Measurements from ENCODE around the gene ASAP3. TPM values are rescaled to one million over a fixed set of nuclear protein-coding genes. Genes with fewer than 3 reads are reported as not detected.

ASAP3 gene
- total and polyA plus RNA-seq, 2 donors (not counting 3 experiments of a cell fraction or from before 2014, with no cell fraction given) = 12.5 to 14.2 TPM

DNA sequence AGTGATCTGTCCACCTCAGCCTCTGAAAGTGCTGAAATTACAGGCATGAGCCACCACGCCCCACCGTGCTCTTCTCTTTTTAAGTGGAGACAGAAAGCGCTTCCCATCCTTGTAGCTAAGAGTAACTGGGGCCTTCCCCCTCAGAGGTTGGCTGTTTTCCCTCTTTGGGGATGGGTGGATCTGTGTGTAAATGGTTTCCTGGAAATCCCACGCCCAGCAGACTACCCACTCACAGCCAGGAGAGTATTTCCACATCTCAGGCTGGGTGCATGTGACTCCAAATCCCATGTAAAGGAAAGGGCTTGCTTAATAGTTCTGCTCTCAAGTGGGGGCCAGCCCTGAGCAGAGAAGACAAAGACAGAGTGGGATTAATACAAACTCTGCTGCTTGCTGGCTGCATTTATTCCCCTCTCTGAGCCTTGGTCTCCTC lies 39.9 kb downstream of the ASAP3 start:
- no peak overlapping the region for H3K9ac ChIP-seq (replicated peaks; ENCODE audit: extremely low read depth, insufficient read depth, low read length)

DNA sequence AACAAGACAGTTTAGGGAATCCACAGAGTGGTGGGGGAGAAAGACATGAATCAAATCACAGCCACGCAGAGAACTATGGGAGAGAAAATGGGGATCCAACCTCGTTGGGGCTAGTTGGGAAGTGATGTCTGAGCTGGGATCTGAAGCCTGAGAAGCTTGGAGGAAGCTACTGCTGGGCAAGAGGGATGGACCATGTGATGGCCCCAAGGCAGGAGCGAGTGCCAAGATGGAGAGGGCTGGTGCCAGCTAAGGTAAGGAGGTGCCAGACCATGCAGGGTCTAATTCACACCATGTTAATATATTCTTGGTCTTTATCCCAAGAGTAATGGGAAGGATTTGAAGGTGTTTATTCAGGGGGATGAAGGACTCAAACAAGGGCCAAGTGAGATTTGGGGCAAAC lies 41.2 kb downstream of the ASAP3 start:
- no peaks in the 10 kb centered on the region for H3K79me2 ChIP-seq (ENCODE audit: control insufficient read depth, insufficient read depth, low read length)
- DNase-seq (ENCODE audit: low read depth, low spot score) = no peak
- no peak overlapping the region for H2AFZ ChIP-seq (ENCODE audit: low read depth, low read length)
- H3K27me3 ChIP-seq (ENCODE audit: control insufficient read depth in 2 of 2, insufficient read depth in 2 of 2, low read length in 2 of 2) = no peaks in the 10 kb centered on the region
- BruUV-seq (replicated peaks) = no TSS peak
- no peaks in the 10 kb centered on the region for H3K4me1 ChIP-seq (ENCODE audit: control insufficient read depth, extremely low read depth, insufficient read depth, low read length)
- no peak overlapping the region for H3K9ac ChIP-seq (replicated peaks; ENCODE audit: extremely low read depth, insufficient read depth, low read length)
- no peak overlapping the region for H3K27ac ChIP-seq (ENCODE audit: insufficient read depth, low read depth, low read length)
- H3K36me3 ChIP-seq (ENCODE audit: control insufficient read depth in 2 of 2, extremely low read depth in 1 of 2, insufficient read depth in 2 of 2, low read length in 2 of 2) = no peaks in the 10 kb centered on the region
- no peaks in the 10 kb centered on the region for H4K20me1 ChIP-seq (replicated peaks; ENCODE audit: control insufficient read depth, extremely low read depth, insufficient read depth, low read length)
- TF ChIP-seq, protein P1, sequence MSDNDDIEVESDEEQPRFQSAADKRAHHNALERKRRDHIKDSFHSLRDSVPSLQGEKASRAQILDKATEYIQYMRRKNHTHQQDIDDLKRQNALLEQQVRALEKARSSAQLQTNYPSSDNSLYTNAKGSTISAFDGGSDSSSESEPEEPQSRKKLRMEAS (IDR thresholded peaks at IDR 0.05; ENCODE audit: insufficient read depth, insufficient read length) = no peak
- TF ChIP-seq FOS (IDR thresholded peaks at IDR 0.05; ENCODE audit: borderline replicate concordance, insufficient read depth, low read length) = no peak
- no peak for TF ChIP-seq GATA2 (IDR thresholded peaks at IDR 0.05; ENCODE audit: insufficient read depth, insufficient read length, low read depth, low read length)
- no peak for TF ChIP-seq POLR2AphosphoS5 (IDR thresholded peaks at IDR 0.05; ENCODE audit: insufficient read depth, low read depth, low read length)
- no peak for TF ChIP-seq JUN (IDR thresholded peaks at IDR 0.05; ENCODE audit: borderline replicate concordance, insufficient read depth, insufficient read length, low read depth)
- no peak for TF ChIP-seq POLR2A (IDR thresholded peaks at IDR 0.05; ENCODE audit: low read depth, low read length)
- TF ChIP-seq EZH2 (IDR thresholded peaks at IDR 0.05; ENCODE audit: borderline replicate concordance, low read depth, low read length, severe bottlenecking) = no peak
- TF ChIP-seq MYC (IDR thresholded peaks at IDR 0.05; ENCODE audit: low read depth, low read length) = no peak
- TF ChIP-seq, protein P2, sequence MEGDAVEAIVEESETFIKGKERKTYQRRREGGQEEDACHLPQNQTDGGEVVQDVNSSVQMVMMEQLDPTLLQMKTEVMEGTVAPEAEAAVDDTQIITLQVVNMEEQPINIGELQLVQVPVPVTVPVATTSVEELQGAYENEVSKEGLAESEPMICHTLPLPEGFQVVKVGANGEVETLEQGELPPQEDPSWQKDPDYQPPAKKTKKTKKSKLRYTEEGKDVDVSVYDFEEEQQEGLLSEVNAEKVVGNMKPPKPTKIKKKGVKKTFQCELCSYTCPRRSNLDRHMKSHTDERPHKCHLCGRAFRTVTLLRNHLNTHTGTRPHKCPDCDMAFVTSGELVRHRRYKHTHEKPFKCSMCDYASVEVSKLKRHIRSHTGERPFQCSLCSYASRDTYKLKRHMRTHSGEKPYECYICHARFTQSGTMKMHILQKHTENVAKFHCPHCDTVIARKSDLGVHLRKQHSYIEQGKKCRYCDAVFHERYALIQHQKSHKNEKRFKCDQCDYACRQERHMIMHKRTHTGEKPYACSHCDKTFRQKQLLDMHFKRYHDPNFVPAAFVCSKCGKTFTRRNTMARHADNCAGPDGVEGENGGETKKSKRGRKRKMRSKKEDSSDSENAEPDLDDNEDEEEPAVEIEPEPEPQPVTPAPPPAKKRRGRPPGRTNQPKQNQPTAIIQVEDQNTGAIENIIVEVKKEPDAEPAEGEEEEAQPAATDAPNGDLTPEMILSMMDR (IDR thresholded peaks at IDR 0.05; ENCODE audit: extremely low read depth in 1 of 2, insufficient read depth in 1 of 2, low read depth in 1 of 2, low read length in 2 of 2) = no peak
- intact Hi-C loops (cut with micrococcal nuclease) (no loop called here), dilution Hi-C loops (cut with MboI; ENCODE audit: extremely low pct_ligation_motif_present, low sequenced_read_pairs) (no loop called here)
- POLR2A ChIA-PET = no interaction called here
- FAIRE-seq = no peak
- no peaks in the 10 kb centered on the region for H3K9me3 ChIP-seq (replicated peaks; ENCODE audit: control insufficient read depth, insufficient read depth, low read length)
- no peak overlapping the region for H3K4me3 ChIP-seq (replicated peaks in 1 of 3; ENCODE audit: insufficient read depth in 1 of 3, low read depth in 1 of 3, low read length in 3 of 3)
- H3K4me2 ChIP-seq (ENCODE audit: insufficient read depth, low read length) = no peak overlapping the region
- no peaks in the 10 kb centered on the region for H3K9me1 ChIP-seq (replicated peaks; ENCODE audit: control insufficient read depth, extremely low read depth, insufficient read depth, low read length)
- CTCF ChIA-PET = interaction anchor here (0.6 to 2.1 kb wide), 2 partner anchors 54 to 245 kb away, joined by 3 to 8 read pairs; no protein-coding TSS in a partner anchor

More for the DNA sequence above, 39.9 kb downstream of the ASAP3 start:
- H3K4me2 ChIP-seq (ENCODE audit: insufficient read depth, low read length) = no peak overlapping the region
- POLR2A ChIA-PET = interaction anchor here (0.6 kb wide), 1 partner anchor 540 kb away, joined by 3 read pairs; no protein-coding TSS in a partner anchor
- dilution Hi-C loops (cut with MboI; ENCODE audit: extremely low pct_ligation_motif_present, low sequenced_read_pairs) = no loop called here
- no peak overlapping the region for H2AFZ ChIP-seq (ENCODE audit: low read depth, low read length)
- H3K36me3 ChIP-seq (ENCODE audit: control insufficient read depth in 2 of 2, extremely low read depth in 1 of 2, insufficient read depth in 2 of 2, low read length in 2 of 2) = no peaks in the 10 kb centered on the region
- no peak for DNase-seq (ENCODE audit: low read depth, low spot score)
- no TSS peak for BruUV-seq (replicated peaks)
- no peak overlapping the region for H3K27ac ChIP-seq (ENCODE audit: insufficient read depth, low read depth, low read length)
- FAIRE-seq = no peak
- no peaks in the 10 kb centered on the region for H3K79me2 ChIP-seq (ENCODE audit: control insufficient read depth, insufficient read depth, low read length)
- intact Hi-C loops (cut with micrococcal nuclease) = no loop called here
- no peaks in the 10 kb centered on the region for H3K27me3 ChIP-seq (ENCODE audit: control insufficient read depth in 2 of 2, insufficient read depth in 2 of 2, low read length in 2 of 2)
- H3K4me3 ChIP-seq (replicated peaks in 1 of 3; ENCODE audit: insufficient read depth in 1 of 3, low read depth in 1 of 3, low read length in 3 of 3) = no peak overlapping the region
- no peaks in the 10 kb centered on the region for H3K9me3 ChIP-seq (replicated peaks; ENCODE audit: control insufficient read depth, insufficient read depth, low read length)
- no peaks in the 10 kb centered on the region for H3K9me1 ChIP-seq (replicated peaks; ENCODE audit: control insufficient read depth, extremely low read depth, insufficient read depth, low read length)
- TF ChIP-seq, protein P1 (IDR thresholded peaks at IDR 0.05; ENCODE audit: insufficient read depth, insufficient read length) = no peak
- no peak for TF ChIP-seq JUN (IDR thresholded peaks at IDR 0.05; ENCODE audit: borderline replicate concordance, insufficient read depth, insufficient read length, low read depth)
- no peak for TF ChIP-seq GATA2 (IDR thresholded peaks at IDR 0.05; ENCODE audit: insufficient read depth, insufficient read length, low read depth, low read length)
- no peak for TF ChIP-seq MYC (IDR thresholded peaks at IDR 0.05; ENCODE audit: low read depth, low read length)
- TF ChIP-seq FOS (IDR thresholded peaks at IDR 0.05; ENCODE audit: borderline replicate concordance, insufficient read depth, low read length) = no peak
- no peak for TF ChIP-seq EZH2 (IDR thresholded peaks at IDR 0.05; ENCODE audit: borderline replicate concordance, low read depth, low read length, severe bottlenecking)
- H4K20me1 ChIP-seq (replicated peaks; ENCODE audit: control insufficient read depth, extremely low read depth, insufficient read depth, low read length) = no peaks in the 10 kb centered on the region
- no peaks in the 10 kb centered on the region for H3K4me1 ChIP-seq (ENCODE audit: control insufficient read depth, extremely low read depth, insufficient read depth, low read length)
- CTCF ChIA-PET = no interaction called here

Data from endothelial cell of umbilical vein (primary cell).